ENCODE data around the gene TCHHL1. TPM values are rescaled to one million over a fixed set of nuclear protein-coding genes. Genes with fewer than 3 reads are reported as not detected.
A peak's percentile ranks its signal among the peaks of the same experiment; 100 is the strongest.

The TCHHL1 gene
- total and polyA plus RNA-seq, 10 of the 15 experiments (the other 5 are each of a cell fraction or from before 2014, with no cell fraction given), result not detected

- RAD21 ChIA-PET (ENCODE audit: unreplicated experiment), result no interaction called here
- in situ Hi-C loops (cut with MboI) (no loop called here), intact Hi-C loops (cut with micrococcal nuclease; ENCODE audit: unreplicated experiment) (no loop called here)
- CTCF ChIA-PET, result no interaction called here
- POLR2A ChIA-PET, result no interaction called here
- Histone ChIP-seq H4K20me1 (ENCODE audit: control insufficient read depth, insufficient read depth) (no peaks in the 10 kb centered on the region; the same call in 1 of the 2 replicates), H3K27me3 (replicated peaks in 1 of 2; ENCODE audit: control insufficient read depth in 2 of 2, insufficient read depth in 2 of 2, low read length in 1 of 2) (peaks cover 19 to 47% of the 10 kb centered on the region in 2 experiments), H3K9me3 (replicated peaks; ENCODE audit: control insufficient read depth, insufficient read depth, low read length) (no peaks in the 10 kb centered on the region; the same call in 2 of the 3 replicates), H3K79me2 (ENCODE audit: control insufficient read depth, insufficient read depth, low read length) (no peaks in the 10 kb centered on the region), H3K36me3 (ENCODE audit: control insufficient read depth in 2 of 2, insufficient read depth in 2 of 2, low read length in 1 of 2) (no peaks in the 10 kb centered on the region), H3K4me2 (ENCODE audit: control insufficient read depth, insufficient read depth) (peak overlapping the region; percentile 84), H3K4me3 (no peak overlapping the region), H3K27ac (ENCODE audit: control insufficient read depth, insufficient read depth) (no peak overlapping the region), H3K4me1 (ENCODE audit: control insufficient read depth, insufficient read depth, low read length) (peaks cover 5% of the 10 kb centered on the region), H3K9ac (ENCODE audit: control insufficient read depth, insufficient read depth, low read length) (no peak overlapping the region), H2AFZ (ENCODE audit: control insufficient read depth, low read depth, low read length) (no peak overlapping the region)
- no peak for FAIRE-seq
- ATAC-seq, result no peak
- SMC1A ChIA-PET (ENCODE audit: uncharacterized antibody, unreplicated experiment), result no interaction called here
- WGBS (ENCODE audit: insufficient coverage, insufficient replicate concordance, low lambda C conversion rate, missing lambda C conversion rate), result 41% methylated on average over 13 of the region's 13 CpGs
- DNase-seq (ENCODE audit: low read depth, low spot score), result no peak
- TF ChIP-seq EGR1 (IDR thresholded peaks at IDR 0.05; ENCODE audit: borderline replicate concordance in 1 of 2, low read depth in 2 of 2, low read length in 2 of 2) (no peak), ZBTB11 (CRISPR knock-in tag; IDR thresholded peaks at IDR 0.05) (no peak), SREBF2 (IDR thresholded peaks at IDR 0.05; ENCODE audit: low read length) (no peak), BCL11A (IDR thresholded peaks at IDR 0.05; ENCODE audit: low read depth, low read length) (no peak), BHLHE40 (IDR thresholded peaks at IDR 0.05; ENCODE audit: borderline replicate concordance in 1 of 2, low read depth in 2 of 2, low read length in 1 of 2) (no peak), PML (IDR thresholded peaks at IDR 0.05; ENCODE audit: low read length) (no peak), RFX5 (IDR thresholded peaks at IDR 0.05; ENCODE audit: low read depth, low read length) (no peak), TAF1 (IDR thresholded peaks at IDR 0.05; ENCODE audit: borderline replicate concordance, low read depth, low read length) (no peak), FOS (IDR thresholded peaks at IDR 0.05; ENCODE audit: borderline replicate concordance, extremely low read depth, insufficient read length) (no peak), ZZZ3 (IDR thresholded peaks at IDR 0.05; ENCODE audit: control insufficient read depth, insufficient read length, low read depth) (no peak), BRCA1 (IDR thresholded peaks at IDR 0.05; ENCODE audit: low read depth, low read length) (no peak), POLR2AphosphoS5 (IDR thresholded peaks at IDR 0.05; ENCODE audit: low read length) (no peak), RB1 (IDR thresholded peaks at IDR 0.05; ENCODE audit: borderline replicate concordance) (no peak), GABPA (IDR thresholded peaks at IDR 0.05; ENCODE audit: low read depth) (no peak), EZH2 (IDR thresholded peaks at IDR 0.05; ENCODE audit: borderline replicate concordance, control insufficient read depth, low read depth, low read length) (no peak), EP300 (IDR thresholded peaks at IDR 0.05; ENCODE audit: borderline replicate concordance in 1 of 2, control insufficient read depth in 1 of 2, low read depth in 2 of 2, low read length in 2 of 2) (no peak), BCL3 (IDR thresholded peaks at IDR 0.05; ENCODE audit: borderline replicate concordance, insufficient read depth, low read depth, low read length, poor library complexity, severe bottlenecking) (no peak), CBFB (IDR thresholded peaks at IDR 0.05; ENCODE audit: low read depth) (no peak), CBX3 (IDR thresholded peaks at IDR 0.05; ENCODE audit: borderline replicate concordance, low read depth) (no peak)
- BruUV-seq (replicated peaks), result no TSS peak
These were observed 24.1 kb upstream of the TCHHL1 start for GRCh38 chr1:152112885-152113432.
